ENCODE results near the gene CCDC90B. TPM values are rescaled to one million over a fixed set of nuclear protein-coding genes. Genes with fewer than 3 reads are reported as not detected.

Gene CCDC90B
- total RNA-seq: 10 to 100 TPM; 31.1 to 34.6 (median 33.2) TPM

- peak; percentile 98 for ATAC-seq
- Histone ChIP-seq H3K27me3 (no peaks in the 10 kb centered on the region), H3K27ac (peak within 1 kb of the TSS; percentile 76 to 99 (median 96)), H3K4me3 (peak within 1 kb of the TSS; percentile 72 to 77), H3K4me1 (peaks cover 0 to 50% (median 6%) of the 10 kb centered on the region in 3 donors), H3K9me3 (no peaks in the 10 kb centered on the region), H3K36me3 (no peaks in the 10 kb centered on the region)
- 0% methylated on average over 3 to 7 of the region's 55 CpGs for WGBS, 2 donors (ENCODE audit: low coverage in 1 of 2)
- TF ChIP-seq, protein P1, sequence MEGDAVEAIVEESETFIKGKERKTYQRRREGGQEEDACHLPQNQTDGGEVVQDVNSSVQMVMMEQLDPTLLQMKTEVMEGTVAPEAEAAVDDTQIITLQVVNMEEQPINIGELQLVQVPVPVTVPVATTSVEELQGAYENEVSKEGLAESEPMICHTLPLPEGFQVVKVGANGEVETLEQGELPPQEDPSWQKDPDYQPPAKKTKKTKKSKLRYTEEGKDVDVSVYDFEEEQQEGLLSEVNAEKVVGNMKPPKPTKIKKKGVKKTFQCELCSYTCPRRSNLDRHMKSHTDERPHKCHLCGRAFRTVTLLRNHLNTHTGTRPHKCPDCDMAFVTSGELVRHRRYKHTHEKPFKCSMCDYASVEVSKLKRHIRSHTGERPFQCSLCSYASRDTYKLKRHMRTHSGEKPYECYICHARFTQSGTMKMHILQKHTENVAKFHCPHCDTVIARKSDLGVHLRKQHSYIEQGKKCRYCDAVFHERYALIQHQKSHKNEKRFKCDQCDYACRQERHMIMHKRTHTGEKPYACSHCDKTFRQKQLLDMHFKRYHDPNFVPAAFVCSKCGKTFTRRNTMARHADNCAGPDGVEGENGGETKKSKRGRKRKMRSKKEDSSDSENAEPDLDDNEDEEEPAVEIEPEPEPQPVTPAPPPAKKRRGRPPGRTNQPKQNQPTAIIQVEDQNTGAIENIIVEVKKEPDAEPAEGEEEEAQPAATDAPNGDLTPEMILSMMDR (IDR thresholded peaks at IDR 0.05): no peak
- TF ChIP-seq EP300 (IDR thresholded peaks at IDR 0.05) (no peak), POLR2A (IDR thresholded peaks at IDR 0.05) (peak; percentile 68 to 75), POLR2AphosphoS5 (IDR thresholded peaks at IDR 0.05) (peak; percentile 81)
Measured at GRCh38 chr11:83285771-83286528, at the start of gene CCDC90B. Gene CCDC90B (minus strand): TSS chr11:83286367. CDS start chr11:83285972, 395 bp downstream.

DNA sequence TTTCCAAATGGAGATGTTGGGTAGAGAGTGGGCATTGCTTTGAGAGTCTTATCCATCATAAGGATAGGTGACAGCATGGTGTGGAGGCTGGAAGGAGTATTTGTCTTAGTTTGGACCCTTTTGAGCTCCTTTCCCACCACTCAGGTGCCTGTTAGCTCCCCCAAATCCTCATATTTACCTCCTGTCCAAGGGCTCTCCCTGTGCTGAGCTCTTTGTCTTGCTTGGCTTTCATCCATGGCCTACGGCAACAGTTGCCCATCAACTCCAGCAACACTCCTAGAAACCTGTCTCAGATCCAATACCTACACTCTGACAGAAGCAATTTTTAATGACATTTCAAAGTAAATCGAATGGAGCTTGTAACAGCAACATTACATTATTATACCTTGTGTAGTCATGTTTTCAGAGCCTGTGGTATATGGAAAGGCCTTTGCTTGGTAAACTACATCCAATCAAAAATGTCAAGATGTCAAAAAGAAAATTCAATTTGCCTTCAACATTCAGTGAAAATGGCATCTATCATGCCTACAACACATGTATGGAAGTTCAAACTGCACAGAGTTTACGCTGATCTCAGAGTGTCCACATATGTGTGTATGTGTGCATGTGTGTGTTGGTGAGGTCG, 49.4 kb upstream of the CCDC90B start:
- H3K36me3 ChIP-seq: no peaks in the 10 kb centered on the region
- no peaks in the 10 kb centered on the region for H3K27me3 ChIP-seq
- no peak for ATAC-seq
- H3K9me3 ChIP-seq: no peaks in the 10 kb centered on the region
- H3K4me1 ChIP-seq: no peaks in the 10 kb centered on the region
- H3K27ac ChIP-seq: no peak overlapping the region
- no peak overlapping the region for H3K4me3 ChIP-seq
- no peak for TF ChIP-seq POLR2A (IDR thresholded peaks at IDR 0.05)
- TF ChIP-seq, protein P1 (IDR thresholded peaks at IDR 0.05): no peak
- TF ChIP-seq POLR2AphosphoS5 (IDR thresholded peaks at IDR 0.05): no peak
- WGBS, 2 donors (ENCODE audit: low coverage in 1 of 2): 79 to 82% methylated on average over 3 to 4 of the region's 4 CpGs

DNA sequence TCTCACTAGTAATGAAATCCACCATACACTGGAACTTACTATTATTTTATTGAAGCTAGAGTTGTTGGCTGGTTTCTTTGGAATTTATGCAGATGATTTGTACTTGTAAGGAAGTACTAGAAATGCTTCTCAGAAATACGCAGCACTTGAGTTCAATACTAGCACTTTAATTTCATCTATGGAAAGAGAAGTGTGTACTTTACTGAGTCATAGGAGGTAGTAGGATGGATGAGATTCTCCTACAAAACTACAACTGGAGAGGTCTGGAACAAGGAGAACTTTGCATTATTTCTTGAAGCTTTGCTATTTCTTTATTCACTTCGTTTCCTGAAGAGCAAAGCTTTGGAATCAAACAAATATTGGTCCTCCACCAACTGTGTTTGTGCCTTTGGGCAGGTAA, 44.1 kb upstream of the CCDC90B start:
- TF ChIP-seq POLR2A (IDR thresholded peaks at IDR 0.05) (no peak), EP300 (IDR thresholded peaks at IDR 0.05) (no peak), POLR2AphosphoS5 (IDR thresholded peaks at IDR 0.05) (no peak)
- TF ChIP-seq, protein P1 (IDR thresholded peaks at IDR 0.05): no peak
- no peaks in the 10 kb centered on the region for H3K4me1 ChIP-seq
- no peak for ATAC-seq
- WGBS, 2 donors (ENCODE audit: low coverage in 1 of 2): 79 to 83% methylated on average over 2 of the region's 2 CpGs
- H3K27ac ChIP-seq: no peak overlapping the region
- H3K4me3 ChIP-seq: no peak overlapping the region
- H3K36me3 ChIP-seq: no peaks in the 10 kb centered on the region
- no peaks in the 10 kb centered on the region for H3K9me3 ChIP-seq
- no peaks in the 10 kb centered on the region for H3K27me3 ChIP-seq

- Histone ChIP-seq H3K36me3 (no peaks in the 10 kb centered on the region), H3K27me3 (no peaks in the 10 kb centered on the region), H3K27ac (no peak overlapping the region), H3K4me1 (no peaks in the 10 kb centered on the region), H3K9me3 (no peaks in the 10 kb centered on the region), H3K4me3 (no peak overlapping the region)
- TF ChIP-seq POLR2AphosphoS5 (IDR thresholded peaks at IDR 0.05) (no peak), POLR2A (IDR thresholded peaks at IDR 0.05) (no peak), EP300 (IDR thresholded peaks at IDR 0.05) (no peak)
- TF ChIP-seq, protein P1 (IDR thresholded peaks at IDR 0.05): no peak
- WGBS, 2 donors (ENCODE audit: low coverage in 1 of 2): no CpG with 5 or more reads among the region's 1 CpG
- ATAC-seq: no peak
Measured at GRCh38 chr11:83326326-83326725, 40.2 kb upstream of the CCDC90B start.

- ATAC-seq: no peak
- H3K36me3 ChIP-seq: no peaks in the 10 kb centered on the region
- H3K27me3 ChIP-seq: no peaks in the 10 kb centered on the region
- no peak overlapping the region for H3K4me3 ChIP-seq
- H3K4me1 ChIP-seq: no peaks in the 10 kb centered on the region
- no peaks in the 10 kb centered on the region for H3K9me3 ChIP-seq
- WGBS, 2 donors (ENCODE audit: low coverage in 1 of 2): 41 to 50% methylated on average over 4 of the region's 4 CpGs
- no peak for TF ChIP-seq POLR2AphosphoS5 (IDR thresholded peaks at IDR 0.05)
- TF ChIP-seq, protein P1 (IDR thresholded peaks at IDR 0.05): no peak
- no peak for TF ChIP-seq POLR2A (IDR thresholded peaks at IDR 0.05)
- TF ChIP-seq EP300 (IDR thresholded peaks at IDR 0.05): no peak
- no peak overlapping the region for H3K27ac ChIP-seq
Measured at GRCh38 chr11:83319346-83319745, 33.2 kb upstream of the CCDC90B start.
